GM11168 (cell line): ENCODE measurements around the gene POLR2F.
"Not testable (repeated sequence)": the region's sequence is repeated elsewhere in the genome, so short reads cannot be mapped to it uniquely, and the experiment has no call there.

Experiments
- in situ Hi-C: fragments of 300-500 bp; cut with MboI; formaldehyde crosslinking; loops from one replicate; pipeline ENCODE4 v1.12.0; 2022; ENCODE audit warnings: low sequenced_read_pairs; ENCODE audit not compliant: unreplicated experiment

Gene POLR2F

DNA sequence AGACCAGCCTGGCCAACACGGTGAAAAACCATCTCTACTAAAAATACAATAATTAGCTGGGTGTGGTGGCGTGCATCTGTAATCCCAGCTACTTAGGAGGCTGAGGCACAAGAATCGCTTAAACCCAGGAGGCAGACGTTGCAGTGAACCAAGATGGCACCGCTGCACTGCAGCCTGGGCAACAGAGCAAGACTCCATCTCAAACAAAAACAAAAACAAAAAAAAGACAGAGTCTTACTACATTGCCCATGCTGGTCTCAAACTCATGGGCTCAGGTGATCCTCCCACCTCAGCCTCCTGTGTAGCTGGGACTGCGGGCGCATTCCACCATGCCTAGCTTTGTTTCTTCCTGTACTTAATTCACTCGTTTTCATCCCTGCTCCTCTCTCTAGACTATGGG lies 22.5 kb downstream of the POLR2F start:
- in situ Hi-C loops, result not testable (repeated sequence)

DNA sequence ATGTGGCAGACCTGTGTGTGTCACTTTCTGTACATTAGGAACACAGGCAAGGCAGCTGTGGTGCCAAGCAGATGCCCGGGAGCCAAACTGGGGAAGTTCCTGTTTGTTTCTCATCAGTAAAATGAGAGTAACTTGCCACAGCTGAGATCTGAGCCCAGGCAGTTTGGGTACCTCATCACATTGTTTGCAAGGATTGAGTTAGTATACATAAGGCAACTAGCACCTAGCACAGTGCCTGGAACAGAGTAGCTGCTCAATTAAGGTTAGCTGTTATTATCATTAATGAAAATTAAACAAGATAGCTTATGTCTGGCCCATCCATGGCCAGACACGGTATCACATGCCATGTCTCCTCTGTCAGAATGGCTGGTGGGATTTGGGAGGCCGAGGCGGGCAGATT lies 23.0 kb downstream of the POLR2F start:
- in situ Hi-C loops, result no loop called here

DNA sequence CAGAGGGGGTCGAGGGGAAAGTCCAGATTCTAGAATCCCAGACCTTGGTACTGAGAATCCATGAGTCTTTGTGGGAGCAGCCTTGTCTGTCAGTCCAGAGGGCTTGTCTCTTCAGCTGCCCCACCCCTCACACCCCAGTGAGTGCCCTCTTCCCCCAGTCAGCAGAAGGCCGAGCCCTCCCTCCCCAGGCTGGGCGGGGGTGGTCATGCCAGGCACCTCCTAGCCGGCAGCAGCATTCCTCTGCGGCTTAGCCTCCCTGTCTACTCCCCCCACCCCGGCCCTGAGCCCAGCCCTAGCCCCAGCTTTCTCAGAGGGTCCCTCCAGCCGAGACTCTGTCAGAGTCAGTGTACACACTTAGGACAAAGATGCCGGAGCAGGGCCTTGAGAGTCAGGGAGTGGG lies 26.3 kb downstream of the POLR2F start:
- in situ Hi-C loops, result no loop called here

DNA sequence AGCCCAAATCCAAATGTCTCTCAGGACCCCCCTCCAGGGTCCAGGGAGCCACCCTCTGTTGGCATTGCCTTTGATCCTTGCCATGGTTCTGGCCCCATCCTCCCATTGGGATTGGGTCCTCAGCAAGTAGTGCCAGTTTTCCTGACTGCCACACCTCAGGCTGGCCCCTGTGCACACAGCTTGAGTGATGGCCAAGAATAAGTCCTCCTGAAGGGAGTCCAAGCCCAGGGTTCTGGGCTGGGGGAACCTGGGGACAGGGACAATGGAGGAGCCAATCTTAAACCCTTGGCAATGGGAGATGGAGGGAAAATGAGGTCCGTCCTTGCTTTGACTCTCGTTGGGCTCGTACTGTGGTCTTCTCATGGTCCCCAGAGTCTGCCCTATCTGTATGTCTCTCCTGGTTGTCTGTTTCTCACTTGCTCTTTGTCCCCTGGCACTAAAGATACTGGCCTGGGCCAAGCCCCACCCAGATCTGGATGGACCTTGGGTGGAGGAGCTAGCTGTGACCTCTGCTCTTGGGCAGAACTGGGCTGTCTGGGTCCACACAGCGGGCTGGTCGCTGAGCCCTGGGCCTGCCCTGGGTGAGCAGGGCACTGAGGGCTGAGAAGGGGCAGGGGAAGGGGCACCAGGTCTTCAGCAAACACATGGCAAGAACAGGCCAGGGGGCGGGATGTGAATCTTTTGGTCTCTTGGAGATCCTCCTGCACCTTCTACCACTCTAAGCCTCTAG lies 27.9 kb downstream of the POLR2F start:
- in situ Hi-C loops, result no loop called here

DNA sequence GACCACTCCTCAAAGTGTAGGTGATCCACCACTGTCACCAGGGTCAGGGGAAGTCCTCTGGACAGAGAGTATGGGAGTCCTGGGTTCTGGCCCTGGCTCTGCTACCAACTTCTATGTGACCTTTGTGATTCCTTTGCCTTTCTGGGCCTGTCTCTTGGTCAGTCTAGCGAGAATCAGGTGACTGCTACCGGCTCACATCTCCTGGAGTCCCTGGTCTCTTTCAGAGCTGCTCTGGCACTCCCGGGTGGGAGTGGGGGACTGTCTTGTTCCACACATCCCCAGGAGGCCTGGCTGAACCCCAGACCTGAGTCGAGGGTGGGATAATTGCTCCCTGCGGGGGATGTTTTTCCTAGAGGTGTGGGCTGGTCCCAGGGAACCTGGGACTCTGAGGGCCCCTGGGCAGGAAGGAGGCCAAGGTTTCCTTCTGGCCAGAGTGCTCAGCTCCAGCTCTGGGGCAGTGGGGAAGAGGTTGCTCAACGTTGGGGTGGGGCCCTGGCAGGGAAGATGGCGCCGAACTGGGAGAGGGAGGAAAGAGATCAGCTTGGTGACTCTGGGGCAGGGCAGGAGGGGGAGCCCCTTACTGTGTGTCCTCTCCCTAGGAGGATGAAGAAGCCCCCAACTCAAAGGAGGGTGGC lies 28.8 kb downstream of the POLR2F start:
- in situ Hi-C loops, result no loop called here

DNA sequence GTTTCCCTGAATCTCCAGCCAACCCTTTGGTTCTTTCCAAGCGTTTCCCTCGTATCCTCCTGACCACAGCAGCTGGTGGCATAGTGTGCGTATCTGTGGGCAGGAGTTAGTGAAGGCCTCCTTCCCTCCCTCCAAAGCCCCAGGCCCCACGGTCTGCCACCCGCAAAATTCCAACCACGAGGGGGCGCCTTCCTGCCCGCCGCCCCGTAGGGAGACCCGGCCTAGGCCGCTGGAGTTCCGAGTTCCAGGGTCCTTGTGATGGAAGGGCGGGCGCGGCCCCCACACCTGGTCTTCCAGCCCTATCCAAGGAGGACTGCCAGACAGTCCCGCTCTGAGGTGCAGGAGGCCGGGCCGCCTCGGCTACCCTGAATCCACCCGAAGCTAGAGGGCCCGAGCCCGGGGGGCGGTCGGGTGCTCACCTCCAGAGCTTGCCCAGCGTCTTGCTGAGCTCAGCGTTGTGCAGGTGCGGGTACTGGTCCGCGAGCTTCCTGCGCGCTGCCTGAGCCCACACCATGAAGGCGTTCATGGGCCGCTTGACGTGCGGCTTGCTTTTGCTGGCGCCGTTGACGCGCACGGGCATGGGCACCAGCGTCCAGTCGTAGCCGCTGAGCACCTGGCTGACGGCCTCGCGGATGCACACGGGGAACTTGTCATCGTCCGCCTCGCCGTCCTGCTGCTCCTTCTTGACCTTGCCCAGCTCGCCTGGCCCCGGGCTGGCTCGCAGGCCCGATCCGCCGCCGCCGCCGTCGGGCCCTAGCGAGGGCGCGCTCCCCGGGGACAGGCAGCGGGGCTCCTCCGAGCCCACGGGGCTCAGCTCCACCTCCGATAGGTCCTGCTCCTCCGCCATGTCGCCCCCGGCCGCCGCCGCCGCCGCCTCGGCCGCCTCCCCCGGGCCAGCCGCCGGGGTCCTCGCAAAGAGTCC lies 29.7 kb downstream of the POLR2F start:
- in situ Hi-C loops, result no loop called here

DNA sequence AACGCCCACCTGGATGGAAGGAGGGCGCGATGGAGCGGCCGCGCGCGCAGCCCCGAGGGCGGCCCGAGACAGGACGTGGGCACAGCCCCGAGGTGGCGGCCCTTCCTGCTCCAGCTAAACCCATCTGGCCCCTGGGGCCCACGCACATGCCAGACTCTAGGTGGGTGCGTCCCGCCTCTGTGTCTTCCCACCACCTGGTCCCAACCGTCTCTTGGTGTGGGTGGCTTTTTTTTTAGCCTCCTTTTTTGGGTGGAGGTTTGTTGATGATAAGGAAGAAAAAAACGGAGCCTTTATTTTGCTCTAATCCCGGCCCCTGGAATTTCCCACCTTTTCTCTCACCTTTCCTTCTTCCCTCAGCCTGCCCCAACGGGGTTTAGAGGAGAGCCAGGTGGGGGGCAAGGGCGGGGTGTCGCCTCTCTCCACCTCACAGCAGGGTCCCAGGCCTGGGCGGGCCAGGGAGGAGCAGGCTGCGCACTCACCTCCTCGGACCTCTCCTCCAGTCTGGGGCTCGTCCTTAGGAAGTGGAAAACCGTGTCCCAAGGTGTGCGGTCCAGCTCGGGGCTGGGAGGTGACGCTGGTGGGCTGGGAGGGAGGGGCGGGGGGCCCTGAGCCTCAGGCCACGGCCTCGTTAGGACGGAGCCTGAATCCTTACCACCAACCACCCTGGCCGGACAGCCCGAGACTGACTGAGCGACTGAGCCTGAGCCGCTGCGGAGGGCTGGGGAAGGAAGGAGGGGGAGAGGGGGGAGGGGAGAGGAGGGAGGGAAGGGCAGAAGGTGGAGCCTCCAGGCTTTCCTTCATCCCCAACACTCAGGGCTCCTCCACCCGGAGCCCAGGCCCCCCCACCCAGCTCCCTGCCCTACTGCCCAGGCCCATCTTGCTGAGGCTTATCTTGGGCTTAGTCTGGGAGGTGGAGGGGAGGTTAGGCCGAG lies 30.6 kb downstream of the POLR2F start, which contains the start of gene SOX10:
TSS of gene SOX10 (minus strand) at position 696 of the 932 bp plus-strand sequence. CDS start 771 bp downstream, outside the sequence.
- in situ Hi-C loops, result no loop called here

DNA sequence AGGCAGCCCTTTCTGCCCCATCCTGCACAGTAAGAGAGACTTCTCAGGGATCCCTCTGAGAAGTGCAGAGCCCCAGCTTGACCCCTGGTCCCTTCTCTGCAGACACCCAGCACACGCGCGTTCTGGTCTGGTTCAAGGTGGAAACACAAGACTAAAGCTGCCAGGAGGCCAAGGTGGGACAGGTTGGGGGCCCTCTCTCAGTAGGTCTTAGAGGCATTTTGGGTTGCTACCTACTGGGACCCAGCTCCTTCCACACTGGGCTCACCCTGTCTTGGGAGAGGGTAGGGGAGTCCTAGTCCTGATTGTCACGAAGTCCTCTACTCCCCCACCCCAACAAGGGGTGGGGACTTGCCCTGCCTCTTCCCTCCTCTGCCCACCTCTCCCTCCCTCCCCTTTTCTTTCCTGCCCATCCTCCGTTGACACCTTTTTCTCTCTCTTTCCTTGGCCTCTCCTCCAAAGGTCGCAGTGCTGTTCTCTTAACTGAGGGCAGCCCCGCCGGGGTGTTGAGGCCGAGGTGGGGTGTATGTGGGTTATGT lies 31.6 kb downstream of the POLR2F start:
- in situ Hi-C loops, result no loop called here

DNA sequence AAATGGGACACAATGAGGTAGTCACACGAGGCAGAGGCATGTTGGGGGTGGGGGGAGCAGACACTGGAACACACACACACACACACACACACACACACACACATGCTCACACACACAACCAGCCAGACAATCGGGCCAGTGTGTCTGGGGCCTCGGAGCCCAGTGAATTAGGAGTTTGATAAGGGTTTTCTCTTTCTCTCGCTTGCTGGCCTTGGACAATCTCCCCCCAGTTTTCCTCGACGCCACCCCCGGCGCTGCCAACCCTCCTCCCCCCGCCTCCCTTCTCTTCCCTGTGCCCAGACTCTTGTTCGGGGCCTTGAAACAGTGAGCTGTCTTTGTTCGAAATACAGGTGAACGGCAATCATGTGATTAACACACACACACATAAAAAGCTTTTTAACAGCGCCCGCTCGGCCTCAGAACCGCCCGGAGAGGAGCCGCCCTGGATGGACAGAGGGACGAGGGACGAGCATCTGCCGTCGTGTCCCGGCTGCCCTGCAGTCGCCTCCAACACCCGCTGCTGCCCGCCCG lies 32.3 kb downstream of the POLR2F start:
- in situ Hi-C loops, result no loop called here

DNA sequence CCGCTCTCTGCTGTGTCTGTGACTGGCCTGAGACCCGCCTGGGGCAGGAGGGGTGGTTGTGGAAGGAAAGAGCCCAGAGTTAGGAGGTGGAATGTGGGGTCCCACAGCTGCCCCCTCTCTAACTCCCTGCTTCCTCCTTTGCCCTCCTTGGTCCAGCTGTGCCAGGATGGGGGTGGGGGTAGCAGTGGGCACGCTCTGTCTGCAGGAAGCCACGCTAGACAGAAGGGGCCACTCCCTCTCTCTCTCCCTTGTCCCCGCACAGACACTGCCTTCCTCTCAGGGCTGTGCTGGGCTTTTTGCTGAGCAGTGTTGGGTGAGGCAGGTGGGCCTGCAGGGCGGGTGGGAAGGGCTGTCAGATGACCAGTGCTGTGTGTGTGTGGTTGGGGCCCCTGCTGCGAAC lies 32.9 kb downstream of the POLR2F start:
- in situ Hi-C loops, result no loop called here

DNA sequence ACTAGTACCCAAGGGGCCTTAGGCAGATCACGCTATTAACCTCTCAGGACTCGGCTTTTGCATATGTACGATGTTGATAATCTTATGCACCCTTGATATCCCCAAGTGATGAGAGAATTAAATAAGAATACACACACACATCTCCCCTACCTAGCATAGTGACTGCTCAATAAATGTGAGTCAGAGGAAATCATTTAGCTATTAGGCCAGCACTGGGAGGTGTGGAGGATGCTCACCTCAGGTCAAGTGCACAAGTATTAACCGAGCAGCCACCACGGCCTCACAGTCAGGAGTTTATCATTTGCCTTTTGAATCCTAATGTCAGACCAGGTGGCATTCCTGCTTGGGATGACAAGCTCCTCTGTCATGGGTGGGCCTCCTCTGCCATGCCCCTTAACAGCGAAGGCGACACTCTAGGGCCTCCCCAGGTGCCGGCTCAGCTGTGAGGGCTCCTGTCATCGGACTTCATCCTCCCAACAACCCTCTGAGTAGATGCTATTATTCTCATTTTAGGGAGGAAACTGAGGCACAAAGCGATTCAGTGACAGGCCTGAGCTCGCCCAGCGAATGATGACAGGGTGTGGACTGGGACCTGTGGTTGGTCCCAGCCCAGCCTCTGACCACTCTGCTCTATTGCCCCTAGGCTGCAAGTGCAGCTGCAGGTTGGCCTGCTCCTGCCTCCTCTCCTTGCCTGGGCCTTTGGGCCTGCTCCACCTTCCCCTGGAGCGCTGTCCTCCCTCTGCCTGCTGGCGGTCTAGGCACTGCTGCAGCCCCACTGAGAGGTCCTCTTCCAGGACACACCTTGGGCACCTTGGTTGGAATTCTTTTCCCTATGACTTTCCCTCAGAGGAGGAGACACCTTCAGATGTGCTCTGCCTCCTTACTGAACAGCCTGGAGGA lies 35.9 kb downstream of the POLR2F start:
- in situ Hi-C loops, result no loop called here

DNA sequence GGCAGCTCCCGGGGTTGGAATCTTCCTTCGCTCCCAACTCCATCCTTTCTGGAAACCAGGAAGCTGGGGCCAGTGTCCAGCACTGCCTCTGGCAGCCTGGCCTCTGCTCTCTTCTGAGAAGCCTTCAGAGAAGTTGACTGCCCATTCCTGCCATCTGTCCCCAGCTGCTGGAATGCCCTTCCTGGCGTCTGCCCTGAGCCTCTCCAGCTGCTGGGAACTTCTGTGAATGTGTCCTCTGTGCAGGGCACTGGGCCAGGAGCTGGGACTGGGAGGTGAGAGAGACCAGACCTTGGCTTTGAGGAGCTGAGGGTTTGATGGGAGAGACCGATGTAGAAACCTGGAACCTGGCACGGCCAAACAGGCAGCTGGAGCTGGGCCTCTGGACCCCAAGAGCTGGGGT lies 36.8 kb downstream of the POLR2F start:
- in situ Hi-C loops, result no loop called here

DNA sequence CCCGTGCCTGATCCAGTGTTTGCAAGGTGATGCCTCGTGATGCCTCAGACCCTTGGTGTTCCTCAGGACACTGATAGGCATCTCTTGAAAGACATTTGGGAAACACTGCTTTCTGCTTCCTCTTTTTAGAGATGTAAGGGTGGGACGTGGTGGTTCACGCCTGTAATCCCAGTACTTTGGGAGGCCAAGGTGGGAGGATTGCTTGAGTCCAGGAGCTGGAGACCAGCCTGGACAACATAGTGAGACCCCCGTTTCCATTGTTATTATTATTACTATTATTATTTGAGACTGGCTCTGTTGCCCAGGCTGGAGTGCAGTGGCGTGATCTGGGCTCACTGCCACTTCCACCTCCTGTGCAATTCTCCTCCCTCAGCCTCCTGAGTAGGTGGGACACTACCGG lies 37.4 kb downstream of the POLR2F start:
- in situ Hi-C loops, result no loop called here

DNA sequence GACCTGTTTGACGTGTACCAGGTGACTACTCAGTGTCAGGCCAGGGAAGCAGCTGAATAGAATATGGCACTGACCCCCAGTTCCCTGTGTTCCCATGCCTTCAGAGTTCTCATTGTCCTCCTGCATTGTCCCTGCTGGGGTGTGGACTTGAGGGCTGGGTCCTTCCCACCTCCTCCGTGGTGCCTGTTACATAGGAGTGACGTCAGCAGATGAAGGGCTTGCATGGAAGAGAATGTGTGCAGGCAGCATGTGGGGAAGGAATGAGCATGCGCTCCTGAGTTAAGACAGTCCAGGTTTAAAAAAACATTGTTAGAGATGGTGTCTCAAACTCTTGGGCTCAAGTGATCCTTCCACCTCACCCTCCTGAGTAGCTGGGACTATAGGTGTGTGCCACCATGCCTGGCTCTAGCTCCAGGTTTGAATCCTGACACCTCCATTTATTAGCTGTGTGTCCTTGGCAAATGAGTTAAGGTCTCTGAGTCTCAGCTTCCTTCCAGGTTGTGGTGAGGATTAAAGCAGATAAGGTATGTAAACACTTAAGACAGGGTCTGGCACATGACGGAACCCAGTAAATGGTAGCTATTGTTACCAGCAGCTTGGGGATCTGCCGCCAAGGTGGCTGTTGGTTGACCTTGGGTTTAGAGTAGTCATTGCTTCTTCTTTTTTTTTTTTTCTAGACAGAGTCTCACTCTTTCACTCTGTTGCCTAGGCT lies 38.4 kb downstream of the POLR2F start:
- in situ Hi-C loops, result no loop called here

DNA sequence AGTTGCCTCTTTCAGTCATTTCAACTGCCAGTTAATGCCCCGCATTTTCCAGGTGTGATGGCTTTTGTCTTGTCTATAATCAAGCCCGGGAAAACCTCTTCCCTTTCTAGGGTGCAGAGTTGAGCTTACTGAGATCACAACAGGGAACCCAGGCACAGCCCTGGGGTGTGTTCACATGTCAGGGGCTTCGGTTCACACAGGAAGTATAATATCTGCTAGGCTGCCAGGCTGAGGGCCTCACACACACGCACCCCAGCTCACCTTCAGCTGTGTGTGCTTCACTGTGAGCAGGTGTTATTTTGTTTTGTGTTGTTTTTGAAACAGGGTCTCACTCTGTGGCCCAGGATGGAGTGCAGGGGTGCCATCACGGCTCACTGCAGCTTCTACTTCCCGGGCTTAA lies 40.5 kb downstream of the POLR2F start:
- in situ Hi-C loops, result no loop called here

DNA sequence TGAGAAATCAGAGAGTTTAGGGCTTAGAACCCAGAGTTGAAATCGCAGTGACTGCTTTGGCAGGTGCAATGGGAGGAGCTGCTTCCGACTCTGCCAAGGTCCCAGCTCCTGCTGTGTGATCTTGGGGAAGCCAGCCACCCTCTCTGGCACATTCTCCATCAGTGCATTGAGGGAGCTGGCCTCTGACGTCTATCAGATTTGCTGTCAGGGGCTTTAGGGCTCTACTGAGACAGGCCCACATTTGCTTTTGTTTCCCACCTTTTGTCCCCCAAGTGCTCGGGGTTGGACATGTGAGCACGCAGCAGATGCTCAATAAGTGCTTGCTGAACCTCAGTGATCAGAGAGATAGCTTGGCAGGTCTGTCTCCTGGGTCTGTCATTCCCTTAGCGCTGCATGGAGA lies 41.5 kb downstream of the POLR2F start:
- in situ Hi-C loops, result no loop called here

DNA sequence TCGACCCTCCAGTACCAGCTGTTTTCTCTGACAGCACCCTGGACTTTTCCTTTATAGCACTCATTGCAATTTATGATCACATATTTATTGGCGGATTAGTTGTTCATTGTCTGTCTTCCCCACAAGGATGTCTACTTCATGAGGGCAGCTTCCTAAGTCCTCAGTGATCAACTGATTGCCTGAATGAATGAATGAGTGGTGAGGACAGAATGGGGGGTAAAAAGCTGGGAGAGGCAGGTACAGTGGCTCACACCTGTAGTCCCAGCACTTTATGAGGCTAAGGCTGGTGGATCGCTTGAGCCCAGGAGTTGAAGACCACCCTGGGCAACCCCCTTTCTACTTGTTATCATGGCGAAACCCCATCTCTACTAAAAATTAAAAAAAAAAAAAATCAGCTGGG lies 42.0 kb downstream of the POLR2F start:
- in situ Hi-C loops, result no loop called here

DNA sequence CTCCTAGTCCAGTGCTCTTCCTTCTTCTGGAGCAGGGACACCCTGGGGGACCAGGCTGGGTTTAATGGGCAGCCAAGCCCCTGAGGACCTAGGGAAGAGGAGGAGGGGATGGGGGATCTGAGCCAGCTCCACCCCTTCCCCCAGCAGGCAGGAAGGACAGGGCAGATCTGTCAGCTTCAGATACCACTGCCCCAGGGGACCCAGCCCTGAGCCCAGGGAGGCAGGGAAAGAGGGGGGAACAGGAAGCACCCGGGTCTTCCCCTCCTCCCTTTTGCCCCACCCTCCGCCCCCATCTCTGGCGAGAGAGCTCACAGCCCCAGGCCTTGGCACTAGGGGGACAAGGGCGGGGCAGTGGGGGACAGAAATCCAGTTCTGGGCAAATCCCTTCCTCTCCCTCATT lies 42.6 kb downstream of the POLR2F start:
- in situ Hi-C loops, result no loop called here
